Stimulated activated naive CD8-positive, alpha-beta T cell treated with anti-CD3 and anti-CD28 coated beads, Interleukin-15, Interleukin-2, amounts not matched to agents 100 ng/mL and 50 ng/mL, for 24 hours (primary cell): ENCODE measurements around the gene PRIMA1.

Experiments used
- H3K27ac Mint-ChIP-seq: one replicate; pipeline ENCODE4 v1.8.0; 2021; ENCODE audit warnings: mild to moderate bottlenecking, mixed read lengths
- H3K27me3 Mint-ChIP-seq: one replicate; pipeline ENCODE4 v1.8.0; 2021; ENCODE audit warnings: mixed read lengths
- H3K36me3 Mint-ChIP-seq: one replicate; pipeline ENCODE4 v1.8.0; 2021; ENCODE audit warnings: low read depth, mixed read lengths
- H3K4me1 Mint-ChIP-seq: one replicate; pipeline ENCODE4 v1.8.0; 2021; ENCODE audit warnings: low read depth, mixed read lengths
- H3K4me3 Mint-ChIP-seq: one replicate; pipeline ENCODE4 v1.8.0; 2021; ENCODE audit warnings: mild to moderate bottlenecking, mixed read lengths
- H3K9me3 Mint-ChIP-seq: one replicate; pipeline ENCODE4 v1.8.0; 2021; ENCODE audit warnings: mixed read lengths

The PRIMA1 gene

GRCh38 chr14:93751946-93752655 is 36.2 kb downstream of the PRIMA1 start:
- no peaks in the 10 kb centered on the region for H3K9me3 Mint-ChIP-seq
- H3K27me3 Mint-ChIP-seq, result no peaks in the 10 kb centered on the region
- H3K4me1 Mint-ChIP-seq, result no peaks in the 10 kb centered on the region
- no peak overlapping the region for H3K4me3 Mint-ChIP-seq
- H3K27ac Mint-ChIP-seq, result no peak overlapping the region
- H3K36me3 Mint-ChIP-seq, result no peaks in the 10 kb centered on the region

DNA sequence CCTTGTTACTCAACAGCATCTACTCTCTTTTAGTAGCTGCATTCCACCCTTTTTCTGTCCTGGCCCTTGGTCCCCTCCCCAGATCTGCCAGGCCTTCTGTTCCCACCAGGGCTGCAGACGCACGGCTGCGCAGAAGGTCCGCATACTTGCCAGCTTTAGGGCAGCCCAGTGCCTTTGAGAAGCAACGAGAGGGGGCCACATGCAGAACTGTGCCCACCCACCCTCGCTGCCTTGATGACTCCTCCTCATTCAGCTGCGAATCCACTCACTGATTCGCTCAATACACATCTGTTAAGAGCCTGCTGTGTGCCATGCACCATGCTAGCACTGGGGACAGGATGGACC is 39.2 kb downstream of the PRIMA1 start:
- H3K27me3 Mint-ChIP-seq, result no peaks in the 10 kb centered on the region
- no peak overlapping the region for H3K4me3 Mint-ChIP-seq
- no peaks in the 10 kb centered on the region for H3K9me3 Mint-ChIP-seq
- no peak overlapping the region for H3K27ac Mint-ChIP-seq
- H3K36me3 Mint-ChIP-seq, result no peaks in the 10 kb centered on the region
- H3K4me1 Mint-ChIP-seq, result no peaks in the 10 kb centered on the region

- Mint-ChIP-seq H3K36me3 (no peaks in the 10 kb centered on the region), H3K4me3 (no peak overlapping the region), H3K9me3 (no peaks in the 10 kb centered on the region), H3K27me3 (no peaks in the 10 kb centered on the region), H3K4me1 (no peaks in the 10 kb centered on the region), H3K27ac (no peak overlapping the region)
Measured at GRCh38 chr14:93748208-93749075, 39.8 kb downstream of the PRIMA1 start.

DNA sequence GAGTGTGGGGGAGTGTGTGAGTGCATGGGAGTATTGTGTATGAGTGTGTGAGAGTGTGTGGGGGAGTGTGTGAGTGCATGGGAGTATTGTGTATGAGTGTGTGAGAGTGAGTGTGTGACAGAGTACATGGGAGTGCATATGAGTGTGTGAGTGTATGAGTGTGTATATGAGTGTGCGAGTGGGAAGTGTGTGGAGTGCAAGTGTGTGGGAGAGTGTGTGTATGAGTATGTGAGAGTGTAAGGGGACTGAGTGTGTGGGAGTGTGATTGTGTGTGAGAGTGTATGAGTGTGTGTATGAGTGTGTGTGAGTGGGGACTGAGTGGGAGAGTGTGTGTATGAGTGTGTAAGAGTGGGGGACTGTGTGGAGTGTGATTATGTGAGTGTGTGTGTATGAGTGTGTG is 40.7 kb downstream of the PRIMA1 start:
- H3K4me3 Mint-ChIP-seq, result no peak overlapping the region

DNA sequence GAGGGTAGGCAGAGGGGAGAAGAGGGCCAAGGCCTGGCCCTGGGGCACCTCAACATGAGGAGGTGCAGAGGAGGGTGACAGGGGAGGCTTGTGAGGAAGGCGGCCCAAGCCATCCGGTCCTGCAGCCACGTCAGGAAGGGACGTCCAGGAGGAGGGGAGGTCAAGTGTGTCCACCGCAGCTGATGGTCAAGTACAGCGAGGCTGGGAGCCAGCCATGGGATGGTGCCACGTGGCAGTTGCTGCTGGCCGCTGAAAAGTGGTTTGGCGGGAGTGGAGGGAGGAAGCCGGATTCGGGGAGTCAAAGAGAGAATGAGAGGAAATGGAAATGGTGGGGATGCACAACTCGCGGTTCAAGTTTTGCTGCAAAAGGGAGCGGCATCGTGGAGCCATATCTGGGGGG is 41.2 kb downstream of the PRIMA1 start:
- Mint-ChIP-seq H3K27ac (no peak overlapping the region), H3K27me3 (no peaks in the 10 kb centered on the region), H3K36me3 (no peaks in the 10 kb centered on the region), H3K9me3 (no peaks in the 10 kb centered on the region), H3K4me1 (no peaks in the 10 kb centered on the region), H3K4me3 (no peak overlapping the region)

More for the DNA sequence above, 40.7 kb downstream of the PRIMA1 start:
- no peaks in the 10 kb centered on the region for H3K9me3 Mint-ChIP-seq
- H3K36me3 Mint-ChIP-seq, result no peaks in the 10 kb centered on the region
- no peaks in the 10 kb centered on the region for H3K27me3 Mint-ChIP-seq
- no peaks in the 10 kb centered on the region for H3K4me1 Mint-ChIP-seq
- no peak overlapping the region for H3K27ac Mint-ChIP-seq

GRCh38 chr14:93745603-93746273 is 42.5 kb downstream of the PRIMA1 start:
- H3K4me1 Mint-ChIP-seq, result no peaks in the 10 kb centered on the region
- H3K36me3 Mint-ChIP-seq, result no peaks in the 10 kb centered on the region
- no peak overlapping the region for H3K4me3 Mint-ChIP-seq
- no peaks in the 10 kb centered on the region for H3K9me3 Mint-ChIP-seq
- H3K27me3 Mint-ChIP-seq, result no peaks in the 10 kb centered on the region
- H3K27ac Mint-ChIP-seq, result no peak overlapping the region

DNA sequence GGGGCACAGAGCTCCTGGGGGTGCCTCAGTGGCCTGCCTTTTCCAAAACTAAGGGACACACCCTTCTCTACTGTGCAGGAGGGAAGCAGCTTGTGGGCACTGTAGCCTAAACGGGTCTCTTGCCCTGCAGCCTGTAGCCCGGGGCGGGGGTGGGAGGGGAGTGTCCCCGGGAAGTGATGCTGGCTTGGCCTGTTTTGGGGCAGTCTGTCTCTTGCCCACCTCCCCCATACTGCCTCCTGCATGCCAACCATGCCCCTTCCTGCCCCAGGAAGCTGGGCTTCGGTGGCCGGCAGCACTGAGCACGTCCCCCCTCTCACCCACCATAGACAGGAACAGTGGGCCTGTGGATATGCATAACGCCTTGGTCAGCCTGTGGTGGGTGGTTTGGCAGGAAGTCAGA is 43.4 kb downstream of the PRIMA1 start:
- H3K36me3 Mint-ChIP-seq, result no peaks in the 10 kb centered on the region
- H3K27ac Mint-ChIP-seq, result no peak overlapping the region
- no peaks in the 10 kb centered on the region for H3K4me1 Mint-ChIP-seq
- H3K27me3 Mint-ChIP-seq, result no peaks in the 10 kb centered on the region
- no peaks in the 10 kb centered on the region for H3K9me3 Mint-ChIP-seq
- H3K4me3 Mint-ChIP-seq, result no peak overlapping the region

DNA sequence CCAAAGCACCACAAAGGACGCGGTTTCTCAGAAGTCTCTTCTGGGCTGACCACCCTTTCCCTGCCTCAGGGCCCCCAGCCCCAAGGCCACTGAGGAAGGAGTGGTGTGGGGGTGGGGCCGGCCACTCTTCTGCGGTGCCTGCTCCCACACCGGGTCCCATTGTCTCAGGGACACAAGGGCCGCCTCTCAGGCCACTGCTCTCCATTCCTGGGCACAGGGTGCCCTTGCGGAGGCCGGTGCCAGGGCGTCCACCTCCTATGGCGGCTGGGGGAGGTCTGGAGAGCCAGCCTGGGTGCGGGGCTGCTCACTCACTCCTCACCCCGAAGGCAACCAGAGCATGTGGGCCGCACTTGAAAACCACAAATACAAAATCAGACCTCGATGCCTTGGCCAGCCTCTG is 44.1 kb downstream of the PRIMA1 start:
- no peaks in the 10 kb centered on the region for H3K4me1 Mint-ChIP-seq
- H3K27me3 Mint-ChIP-seq, result no peaks in the 10 kb centered on the region
- no peaks in the 10 kb centered on the region for H3K9me3 Mint-ChIP-seq
- H3K4me3 Mint-ChIP-seq, result no peak overlapping the region
- H3K36me3 Mint-ChIP-seq, result no peaks in the 10 kb centered on the region
- no peak overlapping the region for H3K27ac Mint-ChIP-seq

DNA sequence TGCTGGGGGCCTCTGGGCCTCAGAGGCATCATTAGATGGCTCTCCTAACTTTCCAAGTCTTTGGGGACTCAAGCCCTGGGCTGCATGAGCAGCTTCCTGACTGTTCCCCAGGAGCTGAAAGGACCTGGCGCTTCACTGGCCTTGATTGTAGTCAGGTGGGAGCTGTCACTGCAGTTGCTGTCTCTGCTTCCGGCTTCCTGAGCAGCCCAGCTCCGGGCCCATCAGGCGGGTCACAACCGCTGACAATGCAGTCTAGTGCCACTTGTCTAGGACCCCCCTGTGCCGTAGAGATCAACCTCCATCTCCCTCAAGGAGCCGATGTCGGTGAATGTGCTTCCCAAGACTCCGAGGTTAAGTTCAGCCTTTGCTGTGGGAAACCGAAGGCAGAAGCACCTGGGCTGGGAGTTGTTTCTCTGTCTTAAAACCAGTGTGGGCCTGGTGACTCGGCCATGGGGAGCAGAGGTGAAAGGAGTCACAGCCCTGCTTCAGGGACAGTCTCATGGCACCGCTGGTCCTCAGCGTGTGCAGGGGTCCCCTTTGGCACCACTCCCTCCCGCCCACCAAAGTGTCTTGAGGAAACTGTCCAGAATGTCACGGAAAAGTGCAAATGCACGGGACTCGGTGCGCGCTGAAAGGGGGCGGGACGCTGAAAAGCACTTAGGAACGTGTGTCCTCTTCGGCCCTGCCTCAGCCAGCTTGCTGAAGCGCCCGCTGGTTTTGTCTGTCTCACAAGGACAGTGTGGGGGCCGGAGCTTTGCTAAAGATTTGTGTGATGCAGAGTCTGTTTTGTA is 44.8 kb downstream of the PRIMA1 start:
- H3K4me3 Mint-ChIP-seq, result no peak overlapping the region
- H3K27me3 Mint-ChIP-seq, result no peaks in the 10 kb centered on the region
- H3K36me3 Mint-ChIP-seq, result no peaks in the 10 kb centered on the region
- no peaks in the 10 kb centered on the region for H3K4me1 Mint-ChIP-seq
- H3K9me3 Mint-ChIP-seq, result no peaks in the 10 kb centered on the region
- no peak overlapping the region for H3K27ac Mint-ChIP-seq

GRCh38 chr14:93742761-93743160 is 45.5 kb downstream of the PRIMA1 start:
- no peaks in the 10 kb centered on the region for H3K36me3 Mint-ChIP-seq

GRCh38 chr14:93741556-93742230 is 46.6 kb downstream of the PRIMA1 start:
- no peaks in the 10 kb centered on the region for H3K9me3 Mint-ChIP-seq
- no peaks in the 10 kb centered on the region for H3K4me1 Mint-ChIP-seq
- H3K36me3 Mint-ChIP-seq, result no peaks in the 10 kb centered on the region
- H3K4me3 Mint-ChIP-seq, result no peak overlapping the region
- no peaks in the 10 kb centered on the region for H3K27me3 Mint-ChIP-seq
- H3K27ac Mint-ChIP-seq, result no peak overlapping the region

More at GRCh38 chr14:93742761-93743160, 45.5 kb downstream of the PRIMA1 start:
- no peaks in the 10 kb centered on the region for H3K9me3 Mint-ChIP-seq
- no peak overlapping the region for H3K4me3 Mint-ChIP-seq
- H3K4me1 Mint-ChIP-seq, result no peaks in the 10 kb centered on the region
- H3K27ac Mint-ChIP-seq, result no peak overlapping the region
- no peaks in the 10 kb centered on the region for H3K27me3 Mint-ChIP-seq

DNA sequence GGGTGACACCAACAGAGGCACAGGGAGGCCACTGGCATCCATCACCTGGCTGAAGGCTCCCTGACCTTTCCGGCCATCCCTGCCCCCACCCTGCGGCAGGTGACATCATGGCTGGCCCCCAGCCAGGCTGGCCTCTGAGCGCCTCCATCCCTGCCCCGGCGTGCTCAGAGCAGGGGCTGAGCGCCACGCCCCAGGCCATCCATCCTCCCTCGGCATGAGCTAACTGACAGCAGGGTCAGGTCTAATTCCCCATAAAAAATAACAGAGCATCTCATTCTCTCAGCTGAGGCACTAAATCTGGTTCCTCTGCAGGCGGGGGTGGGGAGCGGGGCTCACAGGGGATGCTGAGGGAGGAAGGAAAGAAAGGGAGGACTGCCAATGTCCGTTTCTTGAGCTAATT is 50.7 kb downstream of the PRIMA1 start:
- H3K27ac Mint-ChIP-seq, result no peak overlapping the region
- no peaks in the 10 kb centered on the region for H3K9me3 Mint-ChIP-seq
- H3K36me3 Mint-ChIP-seq, result no peaks in the 10 kb centered on the region
- H3K27me3 Mint-ChIP-seq, result no peaks in the 10 kb centered on the region
- H3K4me3 Mint-ChIP-seq, result no peak overlapping the region
- H3K4me1 Mint-ChIP-seq, result no peaks in the 10 kb centered on the region

DNA sequence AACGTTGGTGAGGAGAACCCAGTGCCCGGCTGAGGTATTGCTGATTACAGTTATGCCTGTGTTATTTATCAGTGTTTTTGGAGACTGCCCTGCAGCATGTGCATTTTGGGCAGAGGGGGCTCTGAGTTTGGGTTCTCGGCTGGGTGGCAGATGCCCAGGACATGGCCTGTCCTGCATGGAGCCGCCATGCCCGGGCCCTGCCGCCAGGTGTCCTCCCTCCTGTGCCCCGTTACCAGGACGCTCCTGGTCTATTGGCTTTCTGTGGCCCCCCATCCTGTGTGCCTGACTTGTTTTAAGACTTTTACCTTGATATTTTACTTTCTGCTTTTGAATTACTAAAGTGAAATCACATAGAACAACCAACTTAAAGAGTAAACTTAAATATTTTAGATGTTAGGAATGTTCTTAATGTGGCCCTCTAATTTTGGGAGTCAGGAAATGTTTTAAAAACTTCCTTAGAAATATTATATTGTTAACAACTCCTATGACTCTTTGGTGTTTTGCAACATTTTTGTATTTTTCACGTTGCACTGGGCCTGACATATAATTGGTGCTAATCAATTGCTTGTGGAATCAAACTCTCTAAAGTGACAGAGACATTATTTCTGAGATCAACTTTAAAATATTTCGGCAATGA is 51.8 kb downstream of the PRIMA1 start:
- Mint-ChIP-seq H3K4me1 (no peaks in the 10 kb centered on the region), H3K4me3 (no peak overlapping the region), H3K27ac (no peak overlapping the region), H3K27me3 (no peaks in the 10 kb centered on the region), H3K36me3 (no peaks in the 10 kb centered on the region), H3K9me3 (no peaks in the 10 kb centered on the region)

DNA sequence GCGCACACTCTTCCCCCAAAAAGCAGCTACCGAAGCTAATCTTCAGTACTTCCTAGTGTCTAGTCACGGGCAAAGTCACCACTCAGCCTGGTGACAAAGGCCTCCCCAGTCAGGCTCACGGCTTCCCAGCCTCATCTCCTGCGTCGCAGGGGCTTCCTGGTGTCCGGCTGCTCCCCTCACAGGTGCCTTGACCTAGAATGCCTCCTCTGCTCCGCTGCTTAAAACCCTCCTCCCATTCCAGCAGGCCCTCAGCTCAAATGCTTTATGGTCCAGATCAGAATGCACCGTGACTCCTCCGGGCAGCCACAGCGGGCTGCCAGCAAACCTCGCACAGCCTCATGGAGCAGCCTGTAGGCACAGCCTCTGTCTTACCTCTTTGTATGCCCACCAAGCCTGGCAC is 53.1 kb downstream of the PRIMA1 start:
- Mint-ChIP-seq H3K27ac (no peak overlapping the region), H3K36me3 (no peaks in the 10 kb centered on the region), H3K27me3 (no peaks in the 10 kb centered on the region), H3K4me3 (no peak overlapping the region), H3K4me1 (no peaks in the 10 kb centered on the region), H3K9me3 (no peaks in the 10 kb centered on the region)
